ENCODE measurements around the gene PDE4D.

GRCh38 chr5:59367791-59368394 is 525.6 kb downstream of the PDE4D start:
- TF ChIP-seq POLR2A (IDR thresholded peaks at IDR 0.05; ENCODE audit: low read depth, low read length) (no peak), TAF1 (IDR thresholded peaks at IDR 0.05; ENCODE audit: borderline replicate concordance, low read depth, low read length) (no peak)
